Right lobe of liver (tissue), 6 donors: ENCODE results near the gene TPM3. TPM values are rescaled to one million over a fixed set of nuclear protein-coding genes. Genes with fewer than 3 reads are reported as not detected.

Source experiments
- ATAC-seq, 4 donors: fragments of 200-7000 bp; cut with Tn5 transposase; one replicate each; pipeline ENCODE4 v1.9.1; 2020; ENCODE audit warnings: mild to moderate bottlenecking in 4 of 4, moderate library complexity in 4 of 4
- DNase-seq, 3 donors: peaks; one replicate each; pipeline ENCODE4 v3.0.0-alpha.2; 2020
- H3K27ac ChIP-seq, 3 donors: fragments of 200-600 bp; one replicate each; pipeline ENCODE4 v1.8.0; 2022
- H3K27me3 ChIP-seq, 2 donors: fragments of 200-600 bp; one replicate each; pipeline ENCODE4 v1.8.0; 2022
- H3K36me3 ChIP-seq, 4 donors: fragments of 200-600 bp; sonication (generic) in 1 of 4; one replicate each; pipeline versions ENCODE4 v1.5.1 to v1.8.0; 2017 to 2022; ENCODE audit warnings: control low read depth in 1 of 4
- H3K4me1 ChIP-seq, 4 donors: fragments of 200-600 bp; sonication (generic) in 1 of 4; one replicate each; pipeline versions ENCODE4 v1.5.1 to v1.8.0; 2017 to 2022; ENCODE audit warnings: control low read depth in 1 of 4
- H3K4me3 ChIP-seq, 3 donors: fragments of 200-600 bp; one replicate each; pipeline ENCODE4 v1.8.0; 2022
- H3K9me3 ChIP-seq, 4 donors: fragments of 200-600 bp; sonication (generic) in 1 of 4; one replicate each; pipeline versions ENCODE4 v1.5.1 to v1.8.0; 2017 to 2022; ENCODE audit warnings: control low read depth in 1 of 4
- CTCF ChIP-seq, 4 donors: fragments of 200-600 bp in 3 of 4; fragments of 450-650 bp in 1 of 4; IDR thresholded peaks; one replicate each; pipeline versions ENCODE4 v1.5.1 to v1.8.0; 2016 to 2022; ENCODE audit warnings: antibody characterized with exemption in 4 of 4, mild to moderate bottlenecking in 2 of 4
- POLR2A ChIP-seq: fragments of 450-650 bp; IDR thresholded peaks from one replicate; pipeline ENCODE4 v1.6.1; 2017; ENCODE audit warnings: antibody characterized with exemption, mild to moderate bottlenecking
- WGBS: methylation state at CpG from one replicate; pipeline ENCODE4 v1.1.6; 2018; ENCODE audit warnings: low coverage, low lambda C conversion rate; ENCODE audit not compliant: insufficient coverage; ENCODE audit errors: missing lambda C conversion rate; 5-methylcytosine and 5-hydroxymethylcytosine counted together
- intact Hi-C, 2 donors: fragments of 100-400 bp; cut with DNase I; formaldehyde crosslinking; loops; one replicate each; pipeline versions ENCODE4 v1.11.2 to v1.14.1; 2022
- total RNA-seq, 6 experiments: library from RNA; depleted of rRNA in 2 of 6; stranded (reverse); fragments of >200 nt in 2 of 6; fragmentation: NEBNext Ultra II Directional in 3 of 6; extraction: Animal tissue kit (Norgen Biotek cat#: 25700) in 3 of 6; gene quantifications; one replicate each; pipeline versions ENCODE4 v1.1.0 to v1.2.4, GENCODE V29; 2016 to 2023
- donor health status: DM: no; HTN: yes; CAD: no.
- donor health status: DM: no; HTN: no; CAD: no.
- donor health status: DM: no; HTN: no; CAD: no.
- donor health status: DM: no; HTN: yes; CAD: no.
- donor health status: DM: no; HTN: yes; CAD: no.

The TPM3 gene
- total RNA-seq, 6 experiments from 2014 or later = 76.3 to 189 (median 120) TPM

DNA sequence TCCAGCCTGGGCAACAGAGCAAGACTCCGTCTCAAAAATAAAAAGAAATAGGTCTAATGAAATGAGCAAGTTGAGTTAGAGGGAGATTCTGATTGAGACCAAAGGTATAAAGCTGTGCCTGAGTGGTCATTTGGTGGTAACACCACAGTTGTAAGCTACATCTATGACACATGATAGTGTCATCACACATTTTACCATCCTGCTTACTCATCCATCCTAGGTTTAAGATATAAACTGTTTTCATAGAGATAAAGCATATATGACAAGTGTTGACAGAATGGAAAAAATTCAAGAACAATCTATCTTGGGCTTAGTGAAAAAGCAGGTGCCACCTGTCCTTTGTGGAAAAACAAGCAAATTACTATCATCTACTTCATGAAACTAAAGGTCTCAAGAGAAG lies 21.4 kb upstream of the TPM3 start:
- TF ChIP-seq POLR2A (no peak), CTCF (IDR thresholded peaks at IDR 0.05) (no peak)

GRCh38 chr1:154212083-154212482 lies 20.2 kb upstream of the TPM3 start:
- Histone ChIP-seq H3K4me3 (no peak overlapping the region), H3K27me3 (no peaks in the 10 kb centered on the region), H3K27ac (no peak overlapping the region), H3K36me3 (peaks cover 0 to 72% (median 46%) of the 10 kb centered on the region in 4 donors), H3K4me1 (peaks cover 0 to 5% (median 0%) of the 10 kb centered on the region in 4 donors), H3K9me3 (no peaks in the 10 kb centered on the region)
- intact Hi-C loops = no loop called here
- 91% methylated on average over 8 of the region's 10 CpGs for WGBS
- DNase-seq = no peak
- ATAC-seq = no peak
- no peak for TF ChIP-seq CTCF (IDR thresholded peaks at IDR 0.05)
- no peak for TF ChIP-seq POLR2A

More for the DNA sequence above, 21.4 kb upstream of the TPM3 start:
- Histone ChIP-seq H3K36me3 (peaks cover 0 to 72% (median 38%) of the 10 kb centered on the region in 4 donors), H3K9me3 (no peaks in the 10 kb centered on the region), H3K4me1 (peaks cover 0 to 7% (median 3%) of the 10 kb centered on the region in 4 donors), H3K4me3 (no peak overlapping the region), H3K27ac (no peak overlapping the region), H3K27me3 (no peaks in the 10 kb centered on the region)
- intact Hi-C loops = no loop called here
- ATAC-seq = no peak
- no peak for DNase-seq
- 83% methylated on average over 1 of the region's 1 CpG for WGBS

DNA sequence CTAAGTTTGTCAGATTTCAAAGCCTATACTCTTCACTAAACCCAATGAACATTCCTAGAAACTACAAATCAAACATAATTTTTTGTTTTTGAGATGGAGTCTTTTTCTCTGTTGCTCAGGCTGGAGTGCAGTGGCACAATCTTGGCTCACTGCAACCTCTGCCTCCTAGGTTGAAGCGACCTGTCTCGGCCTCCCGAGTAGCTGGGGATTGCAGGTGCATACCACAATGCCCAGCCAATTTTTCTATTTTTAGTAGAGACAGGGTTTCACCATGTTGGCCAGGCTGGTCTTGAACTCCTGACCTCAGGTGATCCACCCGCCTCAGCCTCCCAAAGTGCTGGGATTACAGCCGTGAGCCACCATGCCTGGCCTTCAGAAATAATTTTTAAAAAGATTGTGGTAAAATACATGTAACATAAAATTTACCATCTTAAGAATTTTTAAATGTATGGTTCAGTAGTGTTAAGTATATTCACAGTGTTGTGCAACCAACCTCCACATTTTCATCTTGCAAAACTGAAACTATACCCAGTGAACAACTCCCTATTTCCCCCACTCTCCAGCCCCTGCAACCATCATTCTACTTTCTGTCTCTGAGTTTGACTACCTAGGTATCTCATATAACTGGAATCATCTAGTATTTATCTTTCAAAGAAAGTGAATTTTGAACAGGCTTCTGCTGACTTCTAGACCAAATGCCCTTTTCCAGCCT lies 16.9 kb upstream of the TPM3 start:
- DNase-seq = no peak
- 50% methylated on average over 5 of the region's 5 CpGs for WGBS
- no peaks in the 10 kb centered on the region for H3K27me3 ChIP-seq
- no peak for TF ChIP-seq POLR2A
- TF ChIP-seq CTCF (IDR thresholded peaks at IDR 0.05) = no peak
- intact Hi-C loops = loop anchor here in 1 of 2 donors (10.0 kb wide), 1 partner anchor 56 kb away; no protein-coding TSS in a partner anchor
- no peak for ATAC-seq
- no peak overlapping the region for H3K27ac ChIP-seq
- H3K9me3 ChIP-seq = no peaks in the 10 kb centered on the region
- H3K4me3 ChIP-seq = no peak overlapping the region
- H3K36me3 ChIP-seq = peaks cover 0 to 76% (median 53%) of the 10 kb centered on the region in 4 donors
- no peaks in the 10 kb centered on the region for H3K4me1 ChIP-seq

DNA sequence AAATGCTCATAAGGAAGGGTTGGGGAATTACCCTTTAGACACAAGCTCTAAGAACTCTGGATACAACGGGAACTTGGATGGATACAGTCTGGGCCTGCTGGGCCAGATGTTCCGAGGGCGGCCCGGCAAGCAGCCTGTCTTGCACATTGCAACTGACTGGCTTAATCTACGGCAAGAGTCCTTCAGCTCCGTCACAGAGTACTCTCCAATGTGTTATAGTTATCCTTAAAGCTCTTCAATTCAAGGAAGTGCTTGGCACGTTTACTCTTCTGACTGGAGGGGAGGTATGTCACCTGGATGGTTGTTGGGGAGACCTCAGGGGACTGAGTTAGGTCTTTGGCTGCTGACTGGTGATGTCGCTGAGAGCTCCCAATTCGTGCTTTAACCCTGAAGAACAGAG lies 15.4 kb upstream of the TPM3 start:
- no peak overlapping the region for H3K27ac ChIP-seq
- DNase-seq (no peak), ATAC-seq (no peak)
- H3K4me3 ChIP-seq = no peak overlapping the region
- 94% methylated on average over 9 of the region's 9 CpGs for WGBS
- no peak for TF ChIP-seq POLR2A
- TF ChIP-seq CTCF (IDR thresholded peaks at IDR 0.05) = no peak
- intact Hi-C loops = loop anchor here in 1 of 2 donors (10.0 kb wide), 1 partner anchor 58 kb away; no protein-coding TSS in a partner anchor
- no peaks in the 10 kb centered on the region for H3K27me3 ChIP-seq
- peaks cover 0 to 60% (median 42%) of the 10 kb centered on the region in 4 donors for H3K36me3 ChIP-seq
- no peaks in the 10 kb centered on the region for H3K9me3 ChIP-seq
- H3K4me1 ChIP-seq = no peaks in the 10 kb centered on the region
